ENCODE results near the gene ASTN2.

Gene ASTN2

DNA sequence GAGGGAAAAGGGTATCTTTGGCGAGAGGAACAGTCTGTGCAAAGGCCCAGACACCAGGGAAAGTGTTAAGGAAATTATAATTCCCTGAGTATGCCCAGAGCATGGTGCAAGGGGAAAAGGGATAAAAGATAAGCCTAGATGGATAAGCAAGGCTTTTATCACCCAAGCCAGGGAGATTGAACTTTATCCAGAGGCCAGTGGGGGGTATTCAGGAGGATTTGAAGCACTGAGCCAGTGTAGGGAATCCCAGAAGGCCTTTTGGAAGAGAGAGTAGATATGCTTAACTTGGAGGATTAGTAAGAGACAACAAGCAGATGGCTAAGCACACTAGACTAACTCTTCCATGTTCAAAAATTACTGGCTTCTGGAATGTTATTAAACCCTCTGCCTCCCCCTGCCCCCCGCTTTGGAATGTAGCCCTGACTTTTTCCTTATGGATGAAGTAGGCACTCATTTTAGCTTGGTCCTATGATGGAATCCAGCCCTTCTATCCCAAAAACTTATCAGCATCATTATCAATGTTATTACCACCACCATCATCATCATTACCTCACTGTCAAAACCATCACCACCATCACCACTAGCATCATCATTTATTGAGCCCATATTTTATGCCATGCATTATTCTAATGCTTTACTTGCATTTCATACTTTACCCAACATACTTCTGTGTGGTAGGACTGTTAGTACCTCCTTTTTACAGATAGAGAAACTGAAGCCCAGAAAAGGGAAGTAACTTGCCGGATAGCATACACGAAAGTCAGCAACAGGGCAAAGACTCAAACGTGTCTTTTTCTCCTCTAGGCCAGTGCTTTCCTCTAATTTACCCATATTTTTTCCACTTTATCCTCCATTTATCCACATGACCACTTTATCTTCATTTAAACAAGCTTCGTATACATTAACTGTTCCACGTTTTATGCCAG lies 1024.3 kb downstream of the ASTN2 start:
- DNase-seq, result no peak

DNA sequence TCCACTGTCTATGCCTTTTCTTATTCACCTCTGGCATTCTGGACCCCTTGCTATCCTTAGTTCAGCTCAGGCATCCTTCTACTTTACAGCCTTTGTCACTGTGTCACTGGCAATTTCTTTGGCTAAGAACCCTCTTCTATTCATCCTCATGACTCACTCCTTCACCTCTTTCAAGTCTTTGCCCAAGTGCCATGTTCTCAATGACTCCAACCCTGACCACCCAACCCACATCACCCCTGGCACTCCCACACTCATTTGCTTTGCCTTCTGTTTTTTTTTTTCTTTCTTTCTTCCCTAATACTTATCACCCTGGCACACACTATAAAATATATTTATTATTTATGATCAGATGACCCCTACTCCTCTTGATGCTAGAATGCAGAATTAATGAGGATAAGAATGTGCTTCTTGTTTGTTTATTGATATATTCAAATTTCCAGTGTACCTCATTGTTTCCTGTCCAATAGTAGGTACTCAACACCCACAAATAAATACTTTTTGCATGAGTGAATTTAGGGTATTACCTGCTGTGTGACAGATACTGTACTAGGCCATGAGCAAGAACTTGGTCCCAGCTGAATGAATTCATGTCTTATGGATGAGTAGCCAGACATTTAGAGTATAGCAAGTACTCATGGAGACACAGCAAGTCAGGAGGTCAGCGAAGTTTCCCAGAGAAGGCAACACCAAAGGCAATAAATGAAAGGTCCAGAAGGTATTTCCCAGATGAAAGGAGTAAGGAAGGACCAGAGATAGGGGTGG lies 1025.1 kb downstream of the ASTN2 start:
- DNase-seq, result no peak

DNA sequence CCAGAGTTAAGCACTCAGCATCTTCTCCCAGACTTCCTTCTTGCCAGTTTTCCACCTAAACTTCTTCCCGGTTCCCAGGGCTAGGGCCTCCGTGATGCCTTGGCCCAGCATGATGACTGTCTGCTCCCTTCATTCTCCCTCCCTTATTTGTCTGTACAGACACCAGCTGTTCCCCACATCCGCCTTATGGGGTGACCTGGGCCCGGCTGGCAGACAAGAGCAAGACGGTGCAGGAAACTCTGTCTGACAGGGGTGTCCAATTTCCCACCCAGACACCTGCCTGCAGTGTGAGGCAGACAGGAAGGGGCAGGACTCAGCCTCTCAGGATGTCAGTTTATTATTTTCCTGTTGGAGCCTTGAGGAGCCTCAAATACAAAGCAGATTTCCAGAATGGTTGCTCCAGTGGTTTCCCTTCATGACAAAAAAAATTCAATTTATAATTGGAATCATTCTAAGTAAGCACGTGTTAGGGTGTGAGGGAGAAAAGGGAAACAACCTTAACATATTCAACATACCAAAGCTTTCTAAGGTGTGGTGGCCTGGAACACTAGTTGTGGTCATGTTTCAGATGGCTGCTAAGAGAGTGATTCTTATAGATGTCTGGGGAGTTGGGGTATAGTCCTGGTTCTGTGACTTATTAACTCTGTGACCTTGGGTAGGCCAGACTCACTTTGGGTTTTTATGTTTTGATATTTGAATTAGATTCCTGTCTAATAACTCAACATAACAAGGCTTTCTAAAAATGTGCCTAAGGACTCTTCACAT lies 1026.7 kb downstream of the ASTN2 start:
- no peak for DNase-seq

DNA sequence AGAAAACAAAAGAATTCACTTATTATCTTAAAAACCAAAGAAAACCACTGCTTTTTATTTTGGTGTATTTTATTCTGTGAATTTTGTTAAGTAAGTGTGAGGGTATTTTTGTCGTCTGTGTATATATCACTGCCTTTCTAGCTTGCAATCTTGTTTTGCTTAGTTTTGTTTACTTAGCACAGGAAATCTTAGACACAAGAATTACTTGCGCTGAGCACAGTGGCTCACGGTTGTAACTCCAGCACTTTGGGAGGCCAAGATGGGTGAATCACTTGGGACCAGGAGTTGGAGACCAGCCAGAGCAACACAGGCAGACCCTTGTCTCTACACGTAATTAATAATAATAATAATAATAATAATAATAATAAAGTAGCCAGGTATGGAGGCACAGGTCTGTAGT lies 1030.9 kb downstream of the ASTN2 start:
- no peak for DNase-seq

DNA sequence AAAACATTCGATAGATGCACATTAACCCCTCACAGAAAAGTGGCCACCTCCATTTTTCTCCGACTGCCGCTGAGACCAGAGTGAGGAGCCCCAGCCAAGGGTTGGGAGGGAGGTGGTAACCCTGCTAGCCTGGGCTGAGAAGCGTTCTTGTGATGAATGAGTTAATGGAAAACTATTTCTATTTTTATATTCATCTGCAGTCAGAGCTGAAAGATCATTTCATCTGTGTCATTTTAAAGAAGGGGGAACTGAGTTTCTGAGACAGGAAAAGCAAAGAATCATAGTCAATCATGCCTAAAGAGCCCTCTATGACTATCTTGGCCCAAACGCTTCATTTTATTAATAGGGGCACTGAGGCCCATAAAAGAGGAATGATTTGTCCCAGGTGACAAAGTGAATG lies 1031.7 kb downstream of the ASTN2 start:
- DNase-seq, result no peak

GRCh38 chr9:116382053-116382452 lies 1032.8 kb downstream of the ASTN2 start:
- no peak for DNase-seq

DNA sequence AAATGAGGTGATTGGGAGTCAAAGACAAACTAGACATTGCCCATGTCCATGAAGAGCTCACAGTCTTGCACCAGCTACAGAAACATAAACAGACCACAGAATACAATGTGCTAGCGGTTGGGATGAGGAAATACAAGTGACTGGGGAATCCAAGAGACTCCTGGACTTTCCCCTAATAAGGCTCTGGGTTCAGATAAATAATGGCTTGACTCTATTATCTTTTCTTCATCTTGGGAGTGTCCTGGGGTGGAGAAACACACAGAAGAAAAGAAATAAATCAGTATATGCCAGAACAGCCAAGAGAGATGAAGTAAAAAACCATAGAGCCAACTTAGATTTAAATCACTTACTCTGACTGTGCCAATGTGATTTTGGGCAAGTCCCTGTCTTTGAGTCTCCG lies 1033.5 kb downstream of the ASTN2 start:
- DNase-seq, result no peak

- DNase-seq, result no peak
Measured at GRCh38 chr9:116380496-116380995, 1034.3 kb downstream of the ASTN2 start.

- no peak for DNase-seq
Measured at GRCh38 chr9:116379821-116380220, 1035.0 kb downstream of the ASTN2 start.

DNA sequence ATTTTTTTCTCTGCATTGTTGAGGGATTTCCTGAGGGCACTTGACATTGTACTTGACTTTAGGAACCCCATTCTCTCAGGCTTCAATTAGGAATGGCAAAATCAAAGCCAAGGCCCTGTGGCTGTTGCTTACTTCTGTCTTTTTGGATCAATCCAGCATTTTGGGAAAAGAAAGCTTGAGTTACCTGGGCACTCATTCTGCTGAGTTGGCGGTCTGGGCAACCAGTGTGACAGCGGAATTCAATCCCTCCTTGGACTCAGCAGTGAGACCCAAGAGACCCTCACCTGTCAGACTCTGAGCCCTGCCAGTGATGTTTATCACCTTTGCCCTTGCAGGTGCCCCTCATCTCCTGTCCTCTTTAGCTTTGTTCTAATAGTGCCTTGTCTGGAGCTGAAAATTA lies 1036.0 kb downstream of the ASTN2 start:
- no peak for DNase-seq

GRCh38 chr9:116377179-116377798 lies 1037.6 kb downstream of the ASTN2 start:
- DNase-seq, result peak; percentile 64

All from T1000 (cell line).